NCI-H1048 (cell line): ENCODE data around the gene C5orf52.
"Not testable (repeated sequence)": the region's sequence is repeated elsewhere in the genome, so short reads cannot be mapped to it uniquely, and the experiment has no call there.

Source experiments
- DNase-seq: peaks from one replicate; lab custom pipeline; 2025; lab: John Stamatoyannopoulos, UW

C5orf52 gene

DNA sequence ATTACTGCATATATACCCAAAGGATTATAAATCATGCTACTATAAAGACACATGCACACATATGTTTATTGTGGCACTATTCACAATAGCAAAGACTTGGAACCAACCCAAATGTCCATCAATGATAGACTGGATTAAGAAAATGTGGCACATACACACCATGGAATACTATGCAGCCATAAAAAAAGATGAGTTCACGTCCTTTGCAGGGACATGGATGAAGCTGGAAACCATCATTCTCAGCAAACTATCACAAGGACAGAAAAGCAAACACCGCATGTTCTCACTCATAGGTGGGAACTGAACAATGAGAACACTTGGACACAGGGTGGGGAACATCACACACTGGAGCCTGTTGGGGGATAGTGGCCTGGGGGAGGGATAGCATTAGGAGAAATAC lies 55.3 kb downstream of the C5orf52 start:
- not testable (repeated sequence) for DNase-seq

DNA sequence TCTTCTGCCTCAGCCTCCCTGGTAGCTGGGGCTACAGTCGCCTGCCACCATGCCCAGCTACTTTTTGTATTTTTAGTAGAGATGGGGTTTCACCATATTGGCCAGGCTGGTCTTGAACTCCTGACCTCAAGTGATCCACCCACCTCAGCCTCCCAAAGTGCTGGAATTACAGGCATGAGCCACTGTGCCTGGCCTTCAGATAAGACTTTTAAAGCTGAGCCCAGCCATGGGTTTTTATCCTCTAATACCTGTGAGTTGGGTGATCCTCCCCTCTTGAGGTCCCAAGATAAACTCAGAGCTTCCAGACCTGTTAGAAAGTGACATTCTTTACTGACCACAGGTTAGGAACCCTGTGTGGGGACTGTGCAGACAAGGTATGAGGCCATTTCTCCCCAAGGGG lies 56.5 kb downstream of the C5orf52 start:
- not testable (repeated sequence) for DNase-seq
